Epithelial cell of esophagus (primary cell): ENCODE results near the gene CISH.

ENCODE experiments used
- DNase-seq: peaks from one replicate; pipeline ENCODE4 v3.0.0; 2010; ENCODE audit warnings: low read depth
- H3K4me3 ChIP-seq: 2 replicates; pipeline ENCODE4 v1.5.1; 2011; ENCODE audit warnings: mild to moderate bottlenecking, low read length, control low read depth
- CTCF ChIP-seq: IDR thresholded peaks from 2 replicates; pipeline ENCODE4 v1.5.1; 2011; ENCODE audit warnings: low read depth, mild to moderate bottlenecking, low read length, control low read depth, inconsistent platforms; ENCODE audit not compliant: insufficient read depth; ENCODE audit errors: missing control alignments

CISH gene

GRCh38 chr3:50656417-50657195 is 45.0 kb upstream of the CISH start:
- no peak overlapping the region for H3K4me3 ChIP-seq
- TF ChIP-seq CTCF, result no peak
- DNase-seq, result no peak

- no peak overlapping the region for H3K4me3 ChIP-seq
- DNase-seq, result peak; percentile 61
- no peak for TF ChIP-seq CTCF
Measured at GRCh38 chr3:50655009-50655830, 43.6 kb upstream of the CISH start.

- no peak for DNase-seq
- TF ChIP-seq CTCF, result no peak
- H3K4me3 ChIP-seq, result no peak overlapping the region
Measured at GRCh38 chr3:50653937-50654595, 42.5 kb upstream of the CISH start.

GRCh38 chr3:50652709-50653108 is 41.1 kb upstream of the CISH start:
- peak; percentile 58 for TF ChIP-seq CTCF
- H3K4me3 ChIP-seq, result no peak overlapping the region
- DNase-seq, result peak; percentile 54

GRCh38 chr3:50651920-50652529 is 40.5 kb upstream of the CISH start:
- DNase-seq, result no peak
- no peak overlapping the region for H3K4me3 ChIP-seq
- no peak for TF ChIP-seq CTCF

- DNase-seq, result no peak
- no peak for TF ChIP-seq CTCF
- no peak overlapping the region for H3K4me3 ChIP-seq
Measured at GRCh38 chr3:50651445-50651844, 39.9 kb upstream of the CISH start.
